ENCODE measurements around the gene SP140. TPM values are rescaled to one million over a fixed set of nuclear protein-coding genes. Genes with fewer than 3 reads are reported as not detected.

SP140 gene
- total and polyA plus RNA-seq, 2 experiments from 2014 or later = 0.40 to 0.53 TPM

GRCh38 chr2:230216489-230216888 is 9.0 kb upstream of the SP140 start:
- Histone ChIP-seq H3K4me3 (no peak overlapping the region), H3K4me2 (no peak overlapping the region)

DNA sequence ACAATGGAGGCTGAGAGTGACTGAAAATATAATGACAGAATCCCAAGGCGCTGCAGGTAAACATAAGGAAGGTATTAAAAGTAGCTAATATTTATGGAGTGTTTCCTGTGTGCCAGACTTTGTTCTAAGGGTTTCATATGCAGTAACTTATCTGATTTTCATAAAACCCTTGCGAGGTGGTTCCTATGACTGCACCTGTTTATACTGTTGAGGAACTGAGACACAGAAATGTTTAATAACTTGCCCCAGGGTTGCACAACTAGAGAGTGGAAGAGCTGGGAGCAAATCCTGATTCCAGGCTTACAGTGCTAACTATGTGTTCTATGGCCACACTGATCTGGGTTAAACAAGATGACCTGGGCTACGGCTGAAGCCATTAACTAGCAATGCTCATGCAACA is 8.1 kb upstream of the SP140 start:
- no peak overlapping the region for H3K4me3 ChIP-seq

More at GRCh38 chr2:230216489-230216888, 9.0 kb upstream of the SP140 start:
- Histone ChIP-seq H3K36me3 (replicated peaks; ENCODE audit: insufficient read depth, low read depth) (no peaks in the 10 kb centered on the region), H2AFZ (no peak overlapping the region), H3K9me2 (replicated peaks; ENCODE audit: insufficient read depth) (no peaks in the 10 kb centered on the region), H3K79me2 (no peaks in the 10 kb centered on the region), H4K20me1 (ENCODE audit: insufficient read depth, poor library complexity, severe bottlenecking) (no peaks in the 10 kb centered on the region), H3K27ac (no peak overlapping the region), H3K4me1 (ENCODE audit: insufficient read depth) (peaks cover 5% of the 10 kb centered on the region), H3K27me3 (no peaks in the 10 kb centered on the region), H3K9me3 (ENCODE audit: low read depth) (no peaks in the 10 kb centered on the region)
- 100% methylated on average over 1 of the region's 1 CpG for WGBS (ENCODE audit: low lambda C conversion rate, missing lambda C conversion rate)
- no peak for TF ChIP-seq EZH2 (IDR thresholded peaks at IDR 0.05; ENCODE audit: borderline replicate concordance)
- TF ChIP-seq, protein P1, sequence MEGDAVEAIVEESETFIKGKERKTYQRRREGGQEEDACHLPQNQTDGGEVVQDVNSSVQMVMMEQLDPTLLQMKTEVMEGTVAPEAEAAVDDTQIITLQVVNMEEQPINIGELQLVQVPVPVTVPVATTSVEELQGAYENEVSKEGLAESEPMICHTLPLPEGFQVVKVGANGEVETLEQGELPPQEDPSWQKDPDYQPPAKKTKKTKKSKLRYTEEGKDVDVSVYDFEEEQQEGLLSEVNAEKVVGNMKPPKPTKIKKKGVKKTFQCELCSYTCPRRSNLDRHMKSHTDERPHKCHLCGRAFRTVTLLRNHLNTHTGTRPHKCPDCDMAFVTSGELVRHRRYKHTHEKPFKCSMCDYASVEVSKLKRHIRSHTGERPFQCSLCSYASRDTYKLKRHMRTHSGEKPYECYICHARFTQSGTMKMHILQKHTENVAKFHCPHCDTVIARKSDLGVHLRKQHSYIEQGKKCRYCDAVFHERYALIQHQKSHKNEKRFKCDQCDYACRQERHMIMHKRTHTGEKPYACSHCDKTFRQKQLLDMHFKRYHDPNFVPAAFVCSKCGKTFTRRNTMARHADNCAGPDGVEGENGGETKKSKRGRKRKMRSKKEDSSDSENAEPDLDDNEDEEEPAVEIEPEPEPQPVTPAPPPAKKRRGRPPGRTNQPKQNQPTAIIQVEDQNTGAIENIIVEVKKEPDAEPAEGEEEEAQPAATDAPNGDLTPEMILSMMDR (IDR thresholded peaks at IDR 0.05; ENCODE audit: poor library complexity) = no peak
- no peak for TF ChIP-seq EZH2phosphoT487 (IDR thresholded peaks at IDR 0.05; ENCODE audit: low read depth, severe bottlenecking, unreplicated experiment)
- DNase-seq (ENCODE audit: low spot score) = no peak

GRCh38 chr2:230218421-230218820 is 7.1 kb upstream of the SP140 start:
- WGBS (ENCODE audit: low lambda C conversion rate, missing lambda C conversion rate) = 79% methylated on average over 2 of the region's 2 CpGs
- Histone ChIP-seq H3K4me1 (ENCODE audit: insufficient read depth) (peaks cover 5% of the 10 kb centered on the region), H2AFZ (no peak overlapping the region), H3K4me3 (no peak overlapping the region), H3K27ac (no peak overlapping the region), H3K27me3 (no peaks in the 10 kb centered on the region), H3K79me2 (no peaks in the 10 kb centered on the region), H3K9me3 (ENCODE audit: low read depth) (no peaks in the 10 kb centered on the region), H3K36me3 (replicated peaks; ENCODE audit: insufficient read depth, low read depth) (no peaks in the 10 kb centered on the region), H4K20me1 (ENCODE audit: insufficient read depth, poor library complexity, severe bottlenecking) (no peaks in the 10 kb centered on the region), H3K4me2 (peak overlapping the region; percentile 79), H3K9me2 (replicated peaks; ENCODE audit: insufficient read depth) (no peaks in the 10 kb centered on the region)
- TF ChIP-seq EZH2 (IDR thresholded peaks at IDR 0.05; ENCODE audit: borderline replicate concordance) (no peak), EZH2phosphoT487 (IDR thresholded peaks at IDR 0.05; ENCODE audit: low read depth, severe bottlenecking, unreplicated experiment) (no peak)
- TF ChIP-seq, protein P1 (IDR thresholded peaks at IDR 0.05; ENCODE audit: poor library complexity) = no peak
- DNase-seq (ENCODE audit: low spot score) = no peak

More for the DNA sequence above, 8.1 kb upstream of the SP140 start:
- no peaks in the 10 kb centered on the region for H3K9me3 ChIP-seq (ENCODE audit: low read depth)
- peaks cover 5% of the 10 kb centered on the region for H3K4me1 ChIP-seq (ENCODE audit: insufficient read depth)
- H2AFZ ChIP-seq = no peak overlapping the region
- H3K79me2 ChIP-seq = no peaks in the 10 kb centered on the region
- no peaks in the 10 kb centered on the region for H3K9me2 ChIP-seq (replicated peaks; ENCODE audit: insufficient read depth)
- H3K27ac ChIP-seq = no peak overlapping the region
- no peak for TF ChIP-seq EZH2 (IDR thresholded peaks at IDR 0.05; ENCODE audit: borderline replicate concordance)
- TF ChIP-seq EZH2phosphoT487 (IDR thresholded peaks at IDR 0.05; ENCODE audit: low read depth, severe bottlenecking, unreplicated experiment) = no peak
- TF ChIP-seq, protein P1 (IDR thresholded peaks at IDR 0.05; ENCODE audit: poor library complexity) = no peak
- no peak for DNase-seq (ENCODE audit: low spot score)
- no peak overlapping the region for H3K4me2 ChIP-seq
- H4K20me1 ChIP-seq (ENCODE audit: insufficient read depth, poor library complexity, severe bottlenecking) = no peaks in the 10 kb centered on the region
- H3K36me3 ChIP-seq (replicated peaks; ENCODE audit: insufficient read depth, low read depth) = no peaks in the 10 kb centered on the region
- no peaks in the 10 kb centered on the region for H3K27me3 ChIP-seq
- 78% methylated on average over 3 of the region's 3 CpGs for WGBS (ENCODE audit: low lambda C conversion rate, missing lambda C conversion rate)

Measured in hepatocyte (in vitro differentiated cells).